BLaER1 (cell line): ENCODE data around the gene TCF12.
A peak's percentile ranks its signal among the peaks of the same experiment; 100 is the strongest.
"Not testable (repeated sequence)": the region's sequence is repeated elsewhere in the genome, so short reads cannot be mapped to it uniquely, and the experiment has no call there.

Experiments used
- H3K27ac ChIP-seq: shearing (Covaris generic); formaldehyde crosslinking; 2 replicates; pipeline ENCODE4 v1.8.1; 2022
- H3K27me3 ChIP-seq: shearing (Covaris generic); formaldehyde crosslinking; 2 replicates; pipeline ENCODE4 v1.8.1; 2022
- H3K36me3 ChIP-seq: shearing (Covaris generic); formaldehyde crosslinking; 2 replicates; pipeline ENCODE4 v1.8.1; 2022
- H3K4me1 ChIP-seq: shearing (Covaris generic); formaldehyde crosslinking; 2 replicates; pipeline ENCODE4 v1.8.1; 2022
- H3K4me2 ChIP-seq: shearing (Covaris generic); formaldehyde crosslinking; 2 replicates; pipeline ENCODE4 v1.8.1; 2022
- H3K4me3 ChIP-seq: shearing (Covaris generic); formaldehyde crosslinking; 2 replicates; pipeline ENCODE4 v1.8.1; 2022
- H3K9ac ChIP-seq: shearing (Covaris generic); formaldehyde crosslinking; 2 replicates; pipeline ENCODE4 v1.8.1; 2022
- H3K9me3 ChIP-seq: shearing (Covaris generic); formaldehyde crosslinking; 2 replicates; pipeline ENCODE4 v1.8.1; 2022
- H4K20me1 ChIP-seq: shearing (Covaris generic); formaldehyde crosslinking; 2 replicates; pipeline ENCODE4 v1.8.1; 2022
- Cebpa-rat ChIP-seq: shearing (Covaris generic); IDR thresholded peaks from 2 replicates; pipeline ENCODE4 v1.8.1; 2022

TCF12 gene

DNA sequence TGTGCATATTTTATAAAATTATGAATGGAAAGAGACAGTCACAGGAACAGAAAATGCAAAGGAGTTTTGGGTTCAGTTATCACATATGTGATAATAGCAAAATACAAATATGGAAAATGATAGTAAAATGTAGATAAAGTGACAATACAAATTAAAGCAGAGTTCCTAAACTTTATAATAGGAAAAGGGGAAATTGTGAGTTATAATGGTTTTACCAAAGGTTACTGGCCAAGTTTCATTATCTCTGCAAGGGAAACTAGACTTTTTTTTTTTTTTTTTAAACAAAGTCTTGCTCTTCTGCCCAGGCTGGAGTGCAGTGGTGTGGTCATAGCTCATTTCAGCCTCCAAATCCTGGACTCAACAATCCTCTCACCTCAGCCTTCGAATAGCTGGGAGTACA is 229.2 kb downstream of the TCF12 start:
- H3K27ac ChIP-seq: no peak overlapping the region
- no peak overlapping the region for H3K9ac ChIP-seq
- peaks cover 23% of the 10 kb centered on the region for H4K20me1 ChIP-seq
- H3K36me3 ChIP-seq: peaks cover 31% of the 10 kb centered on the region
- TF ChIP-seq Cebpa-rat: no peak
- no peak overlapping the region for H3K4me2 ChIP-seq
- H3K4me1 ChIP-seq: no peaks in the 10 kb centered on the region
- peaks cover 28% of the 10 kb centered on the region for H3K9me3 ChIP-seq
- no peaks in the 10 kb centered on the region for H3K27me3 ChIP-seq
- H3K4me3 ChIP-seq: no peak overlapping the region

DNA sequence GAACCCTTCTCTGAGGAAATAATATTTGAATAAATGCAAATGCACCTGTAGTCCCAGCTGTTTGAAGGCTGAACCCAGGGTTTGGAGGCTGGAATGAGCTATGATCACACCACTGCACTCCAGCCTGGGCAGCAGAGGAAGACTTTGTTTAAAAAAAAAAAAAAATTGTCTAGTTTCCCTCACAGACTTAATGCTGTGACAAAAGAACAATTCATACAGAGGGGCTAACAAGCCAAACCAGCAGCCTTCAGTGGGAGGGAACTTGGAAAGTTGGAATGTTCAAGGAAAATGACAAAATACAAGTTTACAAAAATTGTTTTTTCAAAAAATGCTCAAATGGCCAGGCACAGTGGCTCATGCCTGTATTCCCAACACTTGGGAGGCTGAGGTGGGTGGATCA is 229.8 kb downstream of the TCF12 start:
- H3K4me3 ChIP-seq: no peak overlapping the region
- H3K4me1 ChIP-seq: no peaks in the 10 kb centered on the region
- H3K4me2 ChIP-seq: no peak overlapping the region
- H4K20me1 ChIP-seq: peaks cover 23% of the 10 kb centered on the region
- H3K9me3 ChIP-seq: peaks cover 33% of the 10 kb centered on the region
- peaks cover 38% of the 10 kb centered on the region for H3K36me3 ChIP-seq
- no peak overlapping the region for H3K9ac ChIP-seq
- no peak overlapping the region for H3K27ac ChIP-seq
- TF ChIP-seq Cebpa-rat: no peak
- H3K27me3 ChIP-seq: no peaks in the 10 kb centered on the region

DNA sequence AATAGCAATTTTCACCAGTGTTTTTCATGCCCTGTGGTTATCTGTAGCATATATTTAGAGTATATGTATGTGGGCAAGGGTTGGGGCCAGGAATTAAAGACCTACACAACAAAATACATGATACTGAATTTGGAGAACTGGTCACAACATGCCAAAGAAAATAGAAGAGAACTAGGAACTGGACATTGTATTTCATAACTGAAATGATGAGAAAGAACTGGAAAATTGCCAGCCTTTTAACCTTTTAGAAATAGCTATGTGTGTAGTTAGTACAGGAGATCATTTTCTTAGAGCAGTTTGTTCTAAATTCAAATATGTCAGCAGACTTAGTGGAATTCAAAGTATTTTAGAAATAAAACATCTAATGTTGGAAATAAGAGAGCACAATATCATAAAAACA is 230.8 kb downstream of the TCF12 start:
- Histone ChIP-seq H3K4me1 (no peaks in the 10 kb centered on the region), H3K9ac (no peak overlapping the region), H3K4me2 (no peak overlapping the region), H3K4me3 (no peak overlapping the region), H3K27me3 (no peaks in the 10 kb centered on the region), H3K27ac (no peak overlapping the region), H4K20me1 (peaks cover 18% of the 10 kb centered on the region), H3K9me3 (peaks cover 33% of the 10 kb centered on the region), H3K36me3 (peaks cover 42% of the 10 kb centered on the region)
- TF ChIP-seq Cebpa-rat: no peak

DNA sequence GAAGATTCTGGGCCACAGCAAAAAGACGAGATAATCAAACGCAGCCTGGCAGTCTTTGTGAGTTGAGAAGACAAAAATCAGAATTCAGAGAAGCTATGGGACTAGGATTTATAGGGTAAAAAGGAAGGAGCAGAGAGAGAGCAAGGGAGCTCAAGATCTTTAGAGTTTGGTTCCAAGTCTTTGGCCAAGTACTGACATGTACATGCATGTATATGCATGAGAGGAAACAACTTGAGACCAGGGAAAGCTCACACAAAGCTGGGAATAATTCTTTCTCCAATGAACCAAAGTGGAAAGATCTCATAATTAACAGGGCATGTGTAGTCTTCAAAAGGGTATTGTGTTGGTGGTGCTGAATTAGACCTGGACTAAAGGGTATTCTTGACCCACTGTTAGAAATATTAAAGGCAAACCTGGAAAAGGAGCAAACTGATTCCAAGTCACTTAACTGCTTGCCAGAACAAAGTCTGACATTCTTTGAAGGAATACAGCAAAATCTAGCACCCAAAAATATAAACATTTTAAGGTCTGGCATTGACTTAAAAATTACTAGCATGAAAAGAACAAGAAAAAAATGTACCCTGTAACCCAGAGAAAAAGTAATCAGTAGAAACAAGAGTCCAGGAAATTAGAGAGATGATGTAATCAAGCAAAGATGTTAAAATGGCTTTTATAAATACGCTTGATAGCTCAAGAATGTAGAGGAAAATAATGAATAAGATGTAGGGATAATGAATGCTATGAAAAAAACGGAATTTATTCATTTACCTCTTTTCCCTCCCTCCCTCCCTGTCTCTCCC is 231.8 kb downstream of the TCF12 start:
- Histone ChIP-seq H3K27ac (no peak overlapping the region), H3K9ac (no peak overlapping the region), H3K4me1 (no peaks in the 10 kb centered on the region), H3K4me3 (no peak overlapping the region), H3K27me3 (no peaks in the 10 kb centered on the region), H3K4me2 (no peak overlapping the region), H3K36me3 (peaks cover 43% of the 10 kb centered on the region), H4K20me1 (peaks cover 7% of the 10 kb centered on the region), H3K9me3 (peaks cover 33% of the 10 kb centered on the region)
- TF ChIP-seq Cebpa-rat: no peak

DNA sequence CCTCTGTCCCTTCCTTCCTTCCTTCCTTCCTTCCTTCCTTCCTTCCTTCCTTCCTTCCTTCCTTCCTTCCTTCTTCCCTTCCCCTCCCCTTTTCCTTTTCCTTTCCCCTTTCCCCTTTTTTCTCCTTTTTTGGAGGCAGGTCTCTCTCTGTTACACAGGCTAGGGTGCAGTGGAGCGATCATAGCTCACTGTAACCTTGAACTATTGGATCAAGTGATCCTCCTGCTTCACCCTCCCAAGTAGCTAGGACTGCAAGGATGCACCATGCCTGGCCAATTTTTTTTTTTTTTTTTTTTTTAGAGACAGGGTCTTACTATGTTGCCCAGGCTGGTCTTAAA is 232.4 kb downstream of the TCF12 start:
- not testable (repeated sequence) for H3K27ac ChIP-seq, H3K27me3 ChIP-seq, H3K9ac ChIP-seq, H3K4me2 ChIP-seq, H3K4me3 ChIP-seq, H4K20me1 ChIP-seq, H3K4me1 ChIP-seq
- Histone ChIP-seq H3K36me3 (peaks cover 47% of the 10 kb centered on the region), H3K9me3 (peaks cover 33% of the 10 kb centered on the region)

DNA sequence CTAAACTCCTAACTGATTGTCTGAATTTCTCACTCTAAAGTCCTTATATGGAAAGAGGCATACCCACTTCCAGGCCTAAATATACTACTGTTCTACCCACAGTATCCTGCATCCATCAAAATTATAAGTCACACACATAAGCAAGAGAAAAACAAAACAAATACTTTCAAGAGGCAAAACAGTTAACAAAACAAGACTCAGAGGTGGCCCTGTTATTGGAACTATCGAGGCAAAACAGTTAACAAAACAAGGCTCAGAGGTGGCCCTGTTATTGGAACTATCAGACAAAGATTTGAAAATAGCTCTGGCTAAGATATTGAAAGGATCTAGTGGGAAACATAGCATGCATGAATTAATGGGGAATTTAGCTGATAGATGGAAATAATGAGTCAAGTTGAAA is 233.7 kb downstream of the TCF12 start:
- peaks cover 47% of the 10 kb centered on the region for H3K36me3 ChIP-seq
- H3K27ac ChIP-seq: no peak overlapping the region
- TF ChIP-seq Cebpa-rat: no peak
- H3K4me3 ChIP-seq: peak overlapping the region; percentile 16; the same call in 1 of the 2 replicates
- H3K4me2 ChIP-seq: no peak overlapping the region
- H3K27me3 ChIP-seq: no peaks in the 10 kb centered on the region
- no peak overlapping the region for H3K9ac ChIP-seq
- peaks cover 33% of the 10 kb centered on the region for H3K9me3 ChIP-seq
- H3K4me1 ChIP-seq: no peaks in the 10 kb centered on the region
- no peaks in the 10 kb centered on the region for H4K20me1 ChIP-seq

DNA sequence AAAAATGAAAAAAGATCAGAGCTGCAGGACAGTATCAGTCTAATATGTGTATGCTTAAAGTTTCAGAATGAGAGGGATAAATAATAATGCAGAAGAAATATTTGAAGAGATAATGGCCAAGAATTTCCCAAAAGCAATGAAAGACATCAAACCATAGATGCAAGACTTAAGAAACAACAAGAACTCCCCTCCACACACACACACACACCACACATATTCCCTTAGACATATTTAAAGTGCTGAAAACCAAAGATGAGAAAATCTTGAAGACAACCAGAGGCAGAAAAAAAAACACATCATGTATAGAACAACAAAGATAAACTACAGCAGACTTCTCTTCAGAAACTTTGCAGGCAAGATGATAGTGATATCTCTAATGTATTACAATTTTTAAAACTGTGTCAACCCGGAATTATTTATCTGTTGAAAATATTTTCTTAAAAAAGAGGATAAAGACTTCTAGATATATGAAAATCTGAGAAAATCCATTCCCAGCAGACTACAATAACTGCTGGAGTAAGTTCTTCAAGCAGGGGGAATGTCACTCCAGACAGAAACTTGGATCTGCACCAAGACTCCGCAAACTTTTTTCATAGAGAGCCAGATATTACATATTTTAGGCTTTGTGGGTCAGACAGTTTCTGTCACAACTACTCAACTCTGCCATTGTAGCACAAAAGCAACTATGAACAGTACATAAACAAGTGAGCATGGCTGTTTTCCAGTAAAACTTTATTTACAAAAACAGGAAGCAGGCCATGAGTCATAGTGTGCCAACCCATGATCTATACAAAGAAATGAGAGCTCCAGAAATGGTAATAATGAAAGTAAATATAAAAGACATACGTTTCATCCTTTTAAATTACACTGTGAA is 234.5 kb downstream of the TCF12 start:
- Histone ChIP-seq H4K20me1 (no peaks in the 10 kb centered on the region), H3K36me3 (peaks cover 47% of the 10 kb centered on the region), H3K4me1 (no peaks in the 10 kb centered on the region), H3K9ac (no peak overlapping the region), H3K4me3 (no peak overlapping the region), H3K4me2 (no peak overlapping the region), H3K9me3 (peaks cover 33% of the 10 kb centered on the region), H3K27me3 (no peaks in the 10 kb centered on the region), H3K27ac (no peak overlapping the region)
- no peak for TF ChIP-seq Cebpa-rat

DNA sequence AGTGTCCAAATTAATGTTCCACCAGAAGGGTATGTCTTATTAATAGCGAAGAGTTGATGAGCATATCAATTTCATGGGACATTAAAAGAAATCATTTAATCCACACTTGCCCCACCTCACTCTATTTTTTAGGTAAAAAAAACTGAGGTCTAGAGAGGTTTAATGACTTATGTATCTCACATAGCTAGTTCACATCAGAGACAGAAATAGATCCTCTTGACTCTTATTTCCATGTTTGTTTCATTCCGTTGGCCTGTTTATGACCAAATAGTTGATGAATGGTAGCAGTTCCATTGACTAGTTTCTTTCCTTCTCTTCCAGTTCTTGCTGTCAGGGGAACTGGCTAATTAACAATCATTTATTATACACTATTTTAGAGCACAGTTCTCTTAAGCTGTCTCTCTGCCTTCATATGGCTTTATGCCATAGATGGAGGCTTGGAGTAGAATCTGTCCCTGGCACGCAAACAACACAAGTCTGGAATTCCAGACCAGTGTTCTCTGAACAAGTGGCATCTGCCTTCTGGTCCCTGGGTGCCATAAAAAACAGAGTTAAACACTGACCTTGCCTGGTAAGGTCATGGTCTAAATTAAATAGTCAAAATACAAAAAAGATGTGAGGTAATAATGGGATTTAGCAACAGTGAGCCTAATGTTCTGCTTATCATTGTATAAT is 237.9 kb downstream of the TCF12 start:
- peaks cover 43% of the 10 kb centered on the region for H3K36me3 ChIP-seq
- no peaks in the 10 kb centered on the region for H4K20me1 ChIP-seq
- TF ChIP-seq Cebpa-rat: no peak
- no peak overlapping the region for H3K4me3 ChIP-seq
- no peaks in the 10 kb centered on the region for H3K4me1 ChIP-seq
- H3K4me2 ChIP-seq: no peak overlapping the region
- H3K9me3 ChIP-seq: peaks cover 18% of the 10 kb centered on the region
- H3K9ac ChIP-seq: no peak overlapping the region
- no peaks in the 10 kb centered on the region for H3K27me3 ChIP-seq
- H3K27ac ChIP-seq: no peak overlapping the region

DNA sequence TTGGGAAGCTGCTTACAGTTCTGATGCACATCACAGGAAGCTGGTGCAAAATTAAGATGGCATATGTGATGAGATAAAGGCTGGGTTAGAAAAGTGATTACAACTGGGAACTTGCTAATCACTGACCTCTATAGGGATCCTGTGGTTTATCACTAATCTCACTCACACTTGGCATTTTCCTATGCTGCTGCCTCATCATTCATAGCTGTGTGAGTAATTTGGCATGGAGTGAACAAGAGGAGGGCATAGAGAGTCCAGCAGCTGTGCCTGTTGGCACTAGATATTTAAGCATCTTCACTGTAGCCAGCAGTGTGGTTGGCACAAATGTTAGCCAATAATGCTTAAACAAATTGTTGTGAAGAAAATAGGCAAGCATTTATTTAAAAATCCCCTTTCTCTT is 240.1 kb downstream of the TCF12 start:
- TF ChIP-seq Cebpa-rat: no peak
- H3K4me1 ChIP-seq: no peaks in the 10 kb centered on the region

More for the DNA sequence above, 240.1 kb downstream of the TCF12 start:
- no peaks in the 10 kb centered on the region for H3K27me3 ChIP-seq
- no peak overlapping the region for H3K27ac ChIP-seq
- no peak overlapping the region for H3K9ac ChIP-seq
- H3K9me3 ChIP-seq: no peaks in the 10 kb centered on the region
- no peaks in the 10 kb centered on the region for H4K20me1 ChIP-seq
- H3K4me2 ChIP-seq: no peak overlapping the region
- no peak overlapping the region for H3K4me3 ChIP-seq
- peaks cover 32% of the 10 kb centered on the region for H3K36me3 ChIP-seq
